GM10266 (cell line): ENCODE results near the gene RPL31.

ENCODE experiments used
- DNase-seq: peaks from one replicate; pipeline ENCODE4 v3.0.0; 2012; ENCODE audit errors: extremely low spot score
- CTCF ChIP-seq: IDR thresholded peaks from 2 replicates; pipeline ENCODE4 v1.5.1; 2012; ENCODE audit warnings: mild to moderate bottlenecking, low read depth; ENCODE audit not compliant: control insufficient read depth, insufficient read depth; ENCODE audit errors: missing control alignments

Gene RPL31

GRCh38 chr2:101038455-101039255 lies 36.6 kb downstream of the RPL31 start:
- no peak for DNase-seq
- TF ChIP-seq CTCF: peak; percentile 50

GRCh38 chr2:101040072-101040471 lies 38.0 kb downstream of the RPL31 start:
- no peak for TF ChIP-seq CTCF

GRCh38 chr2:101040761-101041160 lies 38.7 kb downstream of the RPL31 start:
- no peak for TF ChIP-seq CTCF
- no peak for DNase-seq

More at GRCh38 chr2:101040072-101040471, 38.0 kb downstream of the RPL31 start:
- DNase-seq: no peak

- no peak for TF ChIP-seq CTCF
- DNase-seq: no peak
Observed at GRCh38 chr2:101041413-101041812, 39.3 kb downstream of the RPL31 start.

GRCh38 chr2:101045330-101045729 lies 43.2 kb downstream of the RPL31 start:
- TF ChIP-seq CTCF: no peak
- no peak for DNase-seq

- DNase-seq: no peak
- no peak for TF ChIP-seq CTCF
Observed at GRCh38 chr2:101047075-101047766, 45.1 kb downstream of the RPL31 start.

- DNase-seq: no peak
- TF ChIP-seq CTCF: no peak
Observed at GRCh38 chr2:101047774-101048173, 45.7 kb downstream of the RPL31 start.
